ENCODE results near the gene PDP2.
"Not testable (repeated sequence)": the region's sequence is repeated elsewhere in the genome, so short reads cannot be mapped to it uniquely, and the experiment has no call there.

PDP2 gene

DNA sequence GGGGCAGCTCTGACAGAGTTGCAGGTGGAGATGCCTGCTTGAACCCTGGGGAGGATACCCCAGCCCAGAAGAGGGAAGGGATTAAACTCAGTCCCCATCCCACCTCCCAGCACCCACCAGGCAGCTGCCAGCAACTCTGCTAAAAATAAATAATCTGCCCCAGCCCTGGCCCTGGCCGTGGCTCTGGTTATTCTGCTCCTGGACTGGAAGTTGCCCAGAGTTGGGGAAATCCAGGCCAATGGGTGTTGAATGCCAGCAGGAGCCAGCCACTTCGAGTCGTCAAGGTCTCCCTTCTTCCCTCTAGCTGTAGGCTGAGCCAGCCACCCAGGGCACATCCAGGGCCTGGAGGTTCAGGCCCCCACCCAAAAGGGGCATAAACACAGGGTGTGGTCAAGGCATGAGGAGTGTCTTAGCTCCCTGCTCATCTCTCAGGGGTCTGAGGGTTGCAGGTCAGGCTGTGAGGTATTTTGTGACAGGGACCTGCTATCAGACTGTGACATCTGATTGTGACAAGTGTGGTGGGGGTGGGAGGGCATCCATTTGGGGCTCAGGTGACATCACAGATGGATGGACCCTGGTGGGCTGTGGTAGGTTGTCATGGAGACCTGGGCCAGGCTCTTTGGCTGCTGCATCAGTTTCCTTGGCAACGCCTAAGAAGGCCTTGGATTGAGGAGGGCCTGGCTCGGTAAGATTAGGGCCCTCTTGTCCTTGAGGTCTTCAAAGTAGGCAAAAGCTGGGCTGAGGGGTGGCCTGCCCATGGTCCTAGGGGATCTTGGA is 46.0 kb downstream of the PDP2 start:
- peaks cover 26% of the 10 kb centered on the region for H3K4me1 ChIP-seq (ENCODE audit: insufficient read depth, low read length)
- peak overlapping the region; percentile 83 for H3K27ac ChIP-seq (ENCODE audit: low read depth, low read length)
- no peaks in the 10 kb centered on the region for H3K36me3 ChIP-seq (ENCODE audit: insufficient read depth, low read length)
- H3K4me3 ChIP-seq (ENCODE audit: low read depth in 1 of 2, low read length in 2 of 2) = peak overlapping the region in 1 of 2 donors; percentile 2
- H3K9me3 ChIP-seq (ENCODE audit: low read length) = no peaks in the 10 kb centered on the region
- H3K9ac ChIP-seq (ENCODE audit: low read length) = no peak overlapping the region
- H3K27me3 ChIP-seq (ENCODE audit: control insufficient read depth in 1 of 2, insufficient read depth in 2 of 2, low read length in 2 of 2) = no peaks in the 10 kb centered on the region

DNA sequence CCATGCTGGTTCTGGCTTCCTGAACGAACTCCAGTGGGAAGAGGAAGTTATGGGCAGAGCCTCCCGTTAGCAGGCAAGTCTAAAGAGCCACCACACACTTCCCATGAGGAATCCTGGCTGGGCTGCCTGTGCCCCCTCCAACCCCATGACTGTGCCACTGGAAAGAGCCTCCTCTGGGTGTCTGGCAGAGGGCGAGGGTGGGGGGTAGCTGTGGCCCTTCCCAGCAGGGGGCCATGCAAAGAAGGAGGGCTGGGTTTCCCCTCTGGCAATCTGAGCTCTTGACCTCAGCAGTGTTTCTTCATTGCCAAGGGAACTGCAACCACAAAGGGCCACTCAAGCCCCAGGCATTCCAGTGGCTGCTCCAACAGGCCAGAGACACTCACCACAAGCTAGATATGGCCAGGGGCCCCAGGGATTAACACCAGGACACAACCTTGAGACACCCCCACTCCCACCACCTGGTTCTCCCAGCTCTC is 46.7 kb downstream of the PDP2 start:
- H3K4me1 ChIP-seq (ENCODE audit: insufficient read depth, low read length) = peaks cover 26% of the 10 kb centered on the region
- H3K27ac ChIP-seq (ENCODE audit: low read depth, low read length) = no peak overlapping the region
- H3K9me3 ChIP-seq (ENCODE audit: low read length) = no peaks in the 10 kb centered on the region
- H3K9ac ChIP-seq (ENCODE audit: low read length) = no peak overlapping the region
- H3K36me3 ChIP-seq (ENCODE audit: insufficient read depth, low read length) = no peaks in the 10 kb centered on the region
- H3K27me3 ChIP-seq (ENCODE audit: control insufficient read depth in 1 of 2, insufficient read depth in 2 of 2, low read length in 2 of 2) = no peaks in the 10 kb centered on the region
- no peak overlapping the region for H3K4me3 ChIP-seq (ENCODE audit: low read depth in 1 of 2, low read length in 2 of 2)

DNA sequence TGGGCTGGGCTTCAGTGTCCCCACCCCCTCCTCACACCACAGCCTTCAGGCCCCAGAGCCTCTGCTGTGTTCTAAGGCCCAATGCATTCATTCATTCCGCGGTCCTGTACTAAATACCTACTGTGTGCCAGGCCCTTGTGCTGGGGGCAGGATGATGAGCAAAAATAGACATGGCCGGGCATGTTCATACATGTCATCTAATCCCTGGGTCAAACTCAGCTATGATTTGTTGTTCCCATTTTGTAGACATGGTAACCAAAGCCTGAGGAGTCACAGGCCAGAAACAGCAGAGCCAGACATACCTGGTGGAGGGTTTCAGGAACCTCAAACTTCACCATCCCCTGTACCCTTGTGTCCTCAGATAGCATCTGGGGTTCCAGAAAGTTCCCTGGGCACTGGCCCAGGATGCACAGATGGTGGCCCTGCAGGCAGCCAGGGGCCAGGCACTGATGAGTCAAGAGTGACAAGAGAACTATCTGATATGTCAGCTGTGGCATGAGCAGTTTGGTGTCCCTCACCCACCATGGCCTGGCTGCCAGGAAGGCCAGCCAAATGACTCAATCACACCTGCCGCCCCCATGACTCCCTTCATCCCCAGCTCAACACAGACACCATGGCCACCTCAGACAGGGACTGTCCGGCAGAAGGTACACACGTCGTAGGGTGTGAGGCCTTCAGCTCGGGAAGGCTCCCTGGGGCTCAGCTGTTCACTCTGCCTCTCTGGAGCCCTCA is 47.8 kb downstream of the PDP2 start:
- Histone ChIP-seq H3K27ac (ENCODE audit: low read depth, low read length) (no peak overlapping the region), H3K9ac (ENCODE audit: low read length) (no peak overlapping the region), H3K4me1 (ENCODE audit: insufficient read depth, low read length) (peaks cover 31% of the 10 kb centered on the region), H3K27me3 (ENCODE audit: control insufficient read depth in 1 of 2, insufficient read depth in 2 of 2, low read length in 2 of 2) (no peaks in the 10 kb centered on the region), H3K4me3 (ENCODE audit: low read depth in 1 of 2, low read length in 2 of 2) (no peak overlapping the region), H3K9me3 (ENCODE audit: low read length) (no peaks in the 10 kb centered on the region), H3K36me3 (ENCODE audit: insufficient read depth, low read length) (no peaks in the 10 kb centered on the region)

DNA sequence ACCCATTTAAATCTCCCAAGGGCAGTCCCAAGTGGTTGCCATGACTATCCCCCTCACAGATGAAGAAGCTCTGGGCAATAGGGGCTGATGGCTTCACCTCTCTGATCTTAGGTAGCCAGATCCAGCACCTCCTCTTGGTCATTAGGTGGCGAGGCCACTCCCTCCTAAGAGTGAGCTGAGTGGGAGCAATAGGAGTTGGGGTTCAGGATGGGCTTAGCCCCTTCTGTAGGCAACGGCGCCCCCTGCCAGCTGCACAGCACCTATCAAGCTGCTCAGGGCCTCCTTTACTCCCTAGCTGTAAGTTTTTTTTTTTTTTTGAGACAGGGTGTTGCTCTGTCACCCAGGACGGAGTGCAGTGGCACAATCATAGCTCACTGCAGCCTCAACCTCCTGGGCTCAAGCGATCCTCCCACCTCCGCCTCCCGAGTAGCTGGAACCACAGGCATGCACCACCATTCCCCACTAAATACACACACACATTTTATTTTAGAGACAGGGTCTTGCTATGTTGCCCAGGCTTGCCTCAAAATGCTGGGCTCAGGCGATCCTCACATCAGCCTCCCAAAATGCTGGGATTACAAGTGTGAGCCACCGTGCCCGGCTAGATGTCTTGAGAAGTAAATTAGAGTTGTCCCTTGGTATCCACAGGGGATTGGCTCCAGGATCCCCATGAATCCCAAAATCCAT is 48.5 kb downstream of the PDP2 start:
- Histone ChIP-seq H3K4me1 (ENCODE audit: insufficient read depth, low read length) (peaks cover 31% of the 10 kb centered on the region), H3K9me3 (ENCODE audit: low read length) (no peaks in the 10 kb centered on the region), H3K27ac (ENCODE audit: low read depth, low read length) (no peak overlapping the region), H3K9ac (ENCODE audit: low read length) (no peak overlapping the region), H3K27me3 (ENCODE audit: control insufficient read depth in 1 of 2, insufficient read depth in 2 of 2, low read length in 2 of 2) (no peaks in the 10 kb centered on the region), H3K4me3 (ENCODE audit: low read depth in 1 of 2, low read length in 2 of 2) (no peak overlapping the region), H3K36me3 (ENCODE audit: insufficient read depth, low read length) (no peaks in the 10 kb centered on the region)

DNA sequence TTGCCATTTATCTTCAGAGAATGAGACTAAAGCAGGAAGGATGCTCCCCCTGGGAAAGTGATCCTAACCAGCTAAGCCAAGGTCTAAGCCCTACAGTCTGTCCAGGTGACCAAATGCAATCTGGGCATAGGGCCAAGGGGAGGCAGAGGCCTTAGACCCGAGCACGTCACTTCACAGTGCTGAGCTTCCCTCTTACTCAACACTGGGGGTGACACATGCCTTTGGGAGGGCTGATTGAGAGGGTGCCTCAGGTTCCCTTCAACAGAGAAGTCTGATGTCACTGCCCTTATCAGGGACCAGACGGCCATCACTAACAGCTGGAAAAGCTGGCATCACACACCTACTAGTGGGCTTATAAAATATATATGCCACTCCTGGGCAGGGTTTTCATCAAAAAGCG is 49.9 kb downstream of the PDP2 start:
- no peak overlapping the region for H3K4me3 ChIP-seq (ENCODE audit: low read depth in 1 of 2, low read length in 2 of 2)
- no peaks in the 10 kb centered on the region for H3K36me3 ChIP-seq (ENCODE audit: insufficient read depth, low read length)
- no peak overlapping the region for H3K9ac ChIP-seq (ENCODE audit: low read length)
- H3K9me3 ChIP-seq (ENCODE audit: low read length) = no peaks in the 10 kb centered on the region
- peaks cover 28% of the 10 kb centered on the region for H3K4me1 ChIP-seq (ENCODE audit: insufficient read depth, low read length)
- no peaks in the 10 kb centered on the region for H3K27me3 ChIP-seq (ENCODE audit: control insufficient read depth in 1 of 2, insufficient read depth in 2 of 2, low read length in 2 of 2)
- H3K27ac ChIP-seq (ENCODE audit: low read depth, low read length) = no peak overlapping the region

DNA sequence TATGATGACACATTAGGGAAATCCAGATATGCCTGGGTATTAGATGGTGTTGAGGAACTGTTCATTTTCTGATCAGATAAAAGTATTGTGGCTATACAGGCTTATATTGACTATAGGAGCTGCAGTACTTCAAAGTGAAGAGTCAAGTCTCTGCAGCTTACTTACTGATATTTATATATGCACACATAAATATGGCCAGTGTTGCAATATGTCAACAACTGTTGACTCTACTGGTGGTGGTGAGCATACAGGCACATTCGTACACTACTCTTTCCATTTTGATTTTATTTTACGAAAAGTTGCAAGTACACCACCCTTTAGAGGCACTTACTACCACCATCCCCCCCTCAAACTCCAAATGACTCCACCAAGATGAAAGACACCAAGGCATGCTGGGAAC is 51.4 kb downstream of the PDP2 start:
- Histone ChIP-seq H3K9ac (ENCODE audit: low read length) (no peak overlapping the region), H3K36me3 (ENCODE audit: insufficient read depth, low read length) (no peaks in the 10 kb centered on the region), H3K27ac (ENCODE audit: low read depth, low read length) (no peak overlapping the region), H3K4me3 (ENCODE audit: low read depth in 1 of 2, low read length in 2 of 2) (no peak overlapping the region), H3K9me3 (ENCODE audit: low read length) (no peaks in the 10 kb centered on the region), H3K27me3 (ENCODE audit: control insufficient read depth in 1 of 2, insufficient read depth in 2 of 2, low read length in 2 of 2) (no peaks in the 10 kb centered on the region), H3K4me1 (ENCODE audit: insufficient read depth, low read length) (peaks cover 31% of the 10 kb centered on the region)

DNA sequence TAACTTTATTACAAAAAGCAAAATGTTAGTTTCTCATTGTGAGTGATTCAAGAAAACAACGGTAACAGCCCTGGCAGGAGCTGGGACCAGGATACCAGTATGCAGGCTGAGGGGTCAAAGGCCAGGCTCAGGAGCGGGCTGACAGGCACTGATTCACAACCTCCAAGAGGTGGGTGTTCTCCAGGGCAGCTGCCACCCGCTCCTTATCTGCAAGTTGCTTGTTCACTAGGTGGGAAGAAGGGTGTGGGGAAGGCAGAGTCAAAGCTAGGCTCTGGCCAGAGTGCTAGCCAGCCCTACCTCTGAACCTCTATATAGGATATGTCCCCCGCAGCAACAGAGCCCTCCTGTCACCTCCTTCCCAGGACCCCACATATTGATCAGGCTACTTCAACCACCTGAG is 51.8 kb downstream of the PDP2 start:
- Histone ChIP-seq H3K9ac (ENCODE audit: low read length) (no peak overlapping the region), H3K9me3 (ENCODE audit: low read length) (no peaks in the 10 kb centered on the region), H3K27me3 (ENCODE audit: control insufficient read depth in 1 of 2, insufficient read depth in 2 of 2, low read length in 2 of 2) (no peaks in the 10 kb centered on the region), H3K36me3 (ENCODE audit: insufficient read depth, low read length) (no peaks in the 10 kb centered on the region), H3K27ac (ENCODE audit: low read depth, low read length) (no peak overlapping the region), H3K4me3 (ENCODE audit: low read depth in 1 of 2, low read length in 2 of 2) (no peak overlapping the region), H3K4me1 (ENCODE audit: insufficient read depth, low read length) (peaks cover 34% of the 10 kb centered on the region)

DNA sequence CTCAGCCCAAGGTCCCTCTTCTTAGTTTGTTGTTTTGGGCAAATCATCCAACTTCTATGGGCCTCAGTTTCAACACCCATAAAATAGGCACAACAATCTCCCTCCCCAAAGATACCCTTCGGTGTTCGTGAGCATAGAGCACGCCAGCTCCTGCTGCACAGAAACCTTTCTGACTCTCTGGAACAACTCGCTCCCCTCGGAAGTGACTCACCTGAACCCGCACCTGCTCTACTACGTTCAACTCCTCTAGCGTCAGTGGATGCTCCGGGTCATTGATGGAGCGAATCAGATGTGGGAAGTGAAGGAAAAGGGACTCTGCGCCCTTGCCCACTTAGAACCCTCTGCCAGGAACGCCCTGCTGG is 53.4 kb downstream of the PDP2 start:
- Histone ChIP-seq H3K27me3 (ENCODE audit: control insufficient read depth in 1 of 2, insufficient read depth in 2 of 2, low read length in 2 of 2) (no peaks in the 10 kb centered on the region), H3K36me3 (ENCODE audit: insufficient read depth, low read length) (peaks cover 8% of the 10 kb centered on the region)

DNA sequence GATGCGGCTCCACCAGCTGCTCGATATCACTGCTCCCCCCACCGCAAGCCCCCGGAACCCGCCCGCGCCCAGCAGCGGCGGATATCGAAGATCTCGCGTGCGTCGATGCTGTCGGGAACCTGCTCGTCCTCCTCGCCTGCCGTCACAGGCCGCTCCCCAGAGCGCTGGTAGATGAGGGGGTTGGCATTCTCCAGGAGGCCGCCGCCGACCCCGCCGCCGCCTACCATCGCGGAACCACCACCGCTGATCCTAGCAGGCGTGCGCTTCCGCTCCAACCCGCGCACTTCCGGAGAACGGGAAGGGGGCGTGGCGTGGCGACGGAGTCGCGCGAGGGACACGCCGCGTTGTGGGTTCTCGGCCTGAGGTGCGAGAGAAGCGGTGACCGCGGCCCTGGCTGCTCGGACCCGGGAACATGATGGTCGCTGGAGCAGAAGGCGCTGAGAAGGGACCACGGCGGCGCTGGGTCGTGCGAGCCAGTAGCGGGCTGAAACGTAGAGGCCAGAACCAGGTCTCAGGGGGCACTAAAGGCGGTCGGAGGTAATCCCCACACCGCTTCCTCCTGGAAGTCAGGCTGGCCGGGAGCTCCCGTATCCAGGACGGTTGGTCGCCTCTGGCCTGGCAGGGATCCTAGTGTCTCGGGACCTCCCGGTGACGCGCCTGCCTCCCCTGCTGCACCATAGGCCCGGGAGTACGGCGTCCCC is 54.0 kb downstream of the PDP2 start, which contains the start of gene CIAO2B:
Gene CIAO2B (minus strand): TSS at position 265 of the 701 bp plus-strand sequence. CDS start 38 bp downstream, at position 227.
- Histone ChIP-seq H3K27me3 (ENCODE audit: control insufficient read depth in 1 of 2, insufficient read depth in 2 of 2, low read length in 2 of 2) (no peaks in the 10 kb centered on the region), H3K4me1 (ENCODE audit: insufficient read depth, low read length) (peaks cover 34% of the 10 kb centered on the region), H3K9ac (ENCODE audit: low read length) (peak within 1 kb of the TSS; percentile 100), H3K36me3 (ENCODE audit: insufficient read depth, low read length) (peaks cover 14% of the 10 kb centered on the region), H3K27ac (ENCODE audit: low read depth, low read length) (peak within 1 kb of the TSS; percentile 80), H3K4me3 (ENCODE audit: low read depth in 1 of 2, low read length in 2 of 2) (peak within 1 kb of the TSS; percentile 53 to 99), H3K9me3 (ENCODE audit: low read length) (no peaks in the 10 kb centered on the region)

More for the DNA sequence above, 53.4 kb downstream of the PDP2 start:
- Histone ChIP-seq H3K27ac (ENCODE audit: low read depth, low read length) (peak overlapping the region; percentile 80), H3K9ac (ENCODE audit: low read length) (peak overlapping the region; percentile 100), H3K9me3 (ENCODE audit: low read length) (no peaks in the 10 kb centered on the region), H3K4me1 (ENCODE audit: insufficient read depth, low read length) (peaks cover 34% of the 10 kb centered on the region), H3K4me3 (ENCODE audit: low read depth in 1 of 2, low read length in 2 of 2) (peak overlapping the region; percentile 53 to 99)

DNA sequence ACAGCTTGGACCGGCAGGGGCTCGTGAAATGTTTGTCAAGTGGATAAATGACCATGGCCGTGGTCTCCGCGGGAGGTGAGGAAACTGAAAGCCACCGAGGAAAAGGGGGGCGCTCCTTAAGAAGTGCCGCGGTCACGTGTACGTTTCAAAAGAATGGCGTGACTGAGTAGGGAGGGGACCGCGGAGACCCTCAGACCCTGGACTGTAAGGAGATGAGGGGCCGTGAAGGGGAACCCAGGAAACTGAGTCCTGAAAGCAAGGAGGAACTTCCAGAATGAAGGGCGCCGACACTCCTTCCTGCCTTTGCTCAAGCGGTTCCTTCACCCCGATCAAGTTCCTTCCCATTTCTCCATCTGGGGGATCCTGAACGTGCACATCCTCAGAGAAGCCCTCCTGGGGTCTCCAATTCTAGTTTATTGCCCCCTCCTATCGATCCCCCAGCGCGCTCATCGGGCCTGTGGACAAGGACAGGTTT is 54.6 kb downstream of the PDP2 start:
- Histone ChIP-seq H3K4me3 (ENCODE audit: low read depth in 1 of 2, low read length in 2 of 2) (peak overlapping the region; percentile 53 to 99), H3K9ac (ENCODE audit: low read length) (peak overlapping the region; percentile 54), H3K36me3 (ENCODE audit: insufficient read depth, low read length) (peaks cover 19% of the 10 kb centered on the region), H3K4me1 (ENCODE audit: insufficient read depth, low read length) (peaks cover 34% of the 10 kb centered on the region), H3K27ac (ENCODE audit: low read depth, low read length) (peak overlapping the region; percentile 80)
- not testable (repeated sequence) for H3K9me3 ChIP-seq (ENCODE audit: low read length); H3K27me3 ChIP-seq (ENCODE audit: control insufficient read depth in 1 of 2, insufficient read depth in 2 of 2, low read length in 2 of 2)
